K562 (cell line): ENCODE measurements around the gene B3GALT5. TPM values are rescaled to one million over a fixed set of nuclear protein-coding genes. Genes with fewer than 3 reads are reported as not detected.

Source experiments
- EHMT2 ChIP-seq: fragments of 450-650 bp; IDR thresholded peaks from 2 replicates; pipeline ENCODE4 v1.6.1; 2018; ENCODE audit warnings: antibody characterized with exemption
- NFYB ChIP-seq: IDR thresholded peaks from 2 replicates; pipeline ENCODE4 v1.6.1; 2011; ENCODE audit warnings: mild to moderate bottlenecking, moderate library complexity; ENCODE audit not compliant: insufficient read length; ENCODE audit errors: extremely low read depth
- ZFP36 ChIP-seq: fragments of 150-350 bp; IDR thresholded peaks from 2 replicates; pipeline ENCODE4 v1.6.1; 2018; ENCODE audit warnings: low read length, low read depth; ENCODE audit not compliant: partially characterized antibody
- ZNF143 ChIP-seq: sonication (generic); formaldehyde crosslinking; IDR thresholded peaks from 2 replicates; pipeline ENCODE4 v1.9.0; 2022; ENCODE audit warnings: mild to moderate bottlenecking, missing genetic modification reagents
- polyA plus RNA-seq, 8 experiments: library from polyadenylated mRNA; depleted of rRNA in 4 of 8; stranded (reverse) in 5 of 8; unstranded in 3 of 8; fragments of >200 nt; fragmentation: Nextera tagmentation in 2 of 8; fragmentation: Illumina TruSeq in 1 of 8; extraction: Ambion mirVana in 2 of 8; extraction: Trizol in 1 of 8; gene quantifications; 2 replicates each; pipeline versions ENCODE4 v1.2.1 to v1.2.3, GENCODE V29; 2011 to 2014; ENCODE audit warnings: inconsistent platforms in 1 of 8, missing spikeins in 1 of 8
- total RNA-seq, 7 experiments: library from RNA; depleted of rRNA in 6 of 7; stranded (reverse); fragments of >200 nt in 6 of 7; fragmentation: Illumina TruSeq in 2 of 7; extraction: Trizol in 2 of 7; gene quantifications; 2 replicates each; pipeline versions ENCODE4 v1.2.1 to v1.2.3, GENCODE V29; 2011 to 2021; ENCODE audit warnings: low replicate concordance in 1 of 7
- TF ChIP-seq, protein P1 (sequence below): sonication (generic); formaldehyde crosslinking; IDR thresholded peaks from 2 replicates; pipeline ENCODE4 v1.8.0; 2023; ENCODE audit warnings: missing genetic modification reagents, mild to moderate bottlenecking, borderline replicate concordance
- TF ChIP-seq, protein P2 (sequence below): sonication (generic); formaldehyde crosslinking; IDR thresholded peaks from 2 replicates; pipeline ENCODE4 v1.8.0; 2022; ENCODE audit warnings: mild to moderate bottlenecking, missing genetic modification reagents
- TF ChIP-seq, protein P3 (sequence below), 2 experiments: fragments of 450-650 bp; conservative IDR thresholded peaks; 2 replicates each; pipeline ENCODE4 v1.6.1; 2017; ENCODE audit warnings: mild to moderate bottlenecking in 2 of 2, moderate library complexity in 2 of 2

Gene B3GALT5
- total and polyA plus RNA-seq, 9 of the 15 experiments (the other 6 are each of a cell fraction or from before 2014, with no cell fraction given), result 0.02 TPM; not detected in 8

DNA sequence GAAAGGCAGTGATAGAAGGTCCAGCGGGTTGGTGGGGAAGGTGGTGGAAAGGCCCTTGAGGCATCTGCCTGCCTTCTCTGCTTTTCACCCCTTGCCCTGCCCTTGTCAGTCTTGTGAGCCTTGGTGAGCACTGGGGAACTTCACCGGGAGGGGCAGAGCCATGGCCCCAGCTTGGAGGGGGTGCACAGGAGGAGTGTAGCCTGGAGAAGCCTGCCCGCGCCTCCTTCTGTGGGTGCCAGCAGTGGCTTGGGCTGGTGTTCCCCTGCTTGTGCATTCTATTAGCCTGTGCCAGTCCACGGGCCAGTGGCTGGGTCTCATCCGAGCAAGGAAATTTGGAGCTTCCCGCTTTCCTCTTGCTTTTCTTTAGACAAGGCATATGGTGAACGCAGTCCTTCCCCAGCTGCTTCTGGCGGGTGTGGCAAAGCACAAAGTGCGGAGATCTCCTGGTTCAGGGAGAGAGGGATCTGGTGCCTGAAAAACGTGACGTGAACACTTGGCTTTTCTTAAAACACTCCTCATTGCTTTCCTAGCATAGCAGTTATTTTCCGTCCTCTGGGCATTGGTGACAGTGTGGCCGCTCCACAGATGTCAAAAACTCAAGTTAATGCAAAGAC, 10.6 kb upstream of the B3GALT5 start (continued):
- TF ChIP-seq, protein P1, sequence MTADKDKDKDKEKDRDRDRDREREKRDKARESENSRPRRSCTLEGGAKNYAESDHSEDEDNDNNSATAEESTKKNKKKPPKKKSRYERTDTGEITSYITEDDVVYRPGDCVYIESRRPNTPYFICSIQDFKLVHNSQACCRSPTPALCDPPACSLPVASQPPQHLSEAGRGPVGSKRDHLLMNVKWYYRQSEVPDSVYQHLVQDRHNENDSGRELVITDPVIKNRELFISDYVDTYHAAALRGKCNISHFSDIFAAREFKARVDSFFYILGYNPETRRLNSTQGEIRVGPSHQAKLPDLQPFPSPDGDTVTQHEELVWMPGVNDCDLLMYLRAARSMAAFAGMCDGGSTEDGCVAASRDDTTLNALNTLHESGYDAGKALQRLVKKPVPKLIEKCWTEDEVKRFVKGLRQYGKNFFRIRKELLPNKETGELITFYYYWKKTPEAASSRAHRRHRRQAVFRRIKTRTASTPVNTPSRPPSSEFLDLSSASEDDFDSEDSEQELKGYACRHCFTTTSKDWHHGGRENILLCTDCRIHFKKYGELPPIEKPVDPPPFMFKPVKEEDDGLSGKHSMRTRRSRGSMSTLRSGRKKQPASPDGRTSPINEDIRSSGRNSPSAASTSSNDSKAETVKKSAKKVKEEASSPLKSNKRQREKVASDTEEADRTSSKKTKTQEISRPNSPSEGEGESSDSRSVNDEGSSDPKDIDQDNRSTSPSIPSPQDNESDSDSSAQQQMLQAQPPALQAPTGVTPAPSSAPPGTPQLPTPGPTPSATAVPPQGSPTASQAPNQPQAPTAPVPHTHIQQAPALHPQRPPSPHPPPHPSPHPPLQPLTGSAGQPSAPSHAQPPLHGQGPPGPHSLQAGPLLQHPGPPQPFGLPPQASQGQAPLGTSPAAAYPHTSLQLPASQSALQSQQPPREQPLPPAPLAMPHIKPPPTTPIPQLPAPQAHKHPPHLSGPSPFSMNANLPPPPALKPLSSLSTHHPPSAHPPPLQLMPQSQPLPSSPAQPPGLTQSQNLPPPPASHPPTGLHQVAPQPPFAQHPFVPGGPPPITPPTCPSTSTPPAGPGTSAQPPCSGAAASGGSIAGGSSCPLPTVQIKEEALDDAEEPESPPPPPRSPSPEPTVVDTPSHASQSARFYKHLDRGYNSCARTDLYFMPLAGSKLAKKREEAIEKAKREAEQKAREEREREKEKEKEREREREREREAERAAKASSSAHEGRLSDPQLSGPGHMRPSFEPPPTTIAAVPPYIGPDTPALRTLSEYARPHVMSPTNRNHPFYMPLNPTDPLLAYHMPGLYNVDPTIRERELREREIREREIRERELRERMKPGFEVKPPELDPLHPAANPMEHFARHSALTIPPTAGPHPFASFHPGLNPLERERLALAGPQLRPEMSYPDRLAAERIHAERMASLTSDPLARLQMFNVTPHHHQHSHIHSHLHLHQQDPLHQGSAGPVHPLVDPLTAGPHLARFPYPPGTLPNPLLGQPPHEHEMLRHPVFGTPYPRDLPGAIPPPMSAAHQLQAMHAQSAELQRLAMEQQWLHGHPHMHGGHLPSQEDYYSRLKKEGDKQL (CRISPR knock-in tag), result no peak
- TF ChIP-seq ZFP36 (no peak), NFYB (no peak), ZNF143 (CRISPR knock-in tag) (no peak), EHMT2 (no peak)
- TF ChIP-seq, protein P2, sequence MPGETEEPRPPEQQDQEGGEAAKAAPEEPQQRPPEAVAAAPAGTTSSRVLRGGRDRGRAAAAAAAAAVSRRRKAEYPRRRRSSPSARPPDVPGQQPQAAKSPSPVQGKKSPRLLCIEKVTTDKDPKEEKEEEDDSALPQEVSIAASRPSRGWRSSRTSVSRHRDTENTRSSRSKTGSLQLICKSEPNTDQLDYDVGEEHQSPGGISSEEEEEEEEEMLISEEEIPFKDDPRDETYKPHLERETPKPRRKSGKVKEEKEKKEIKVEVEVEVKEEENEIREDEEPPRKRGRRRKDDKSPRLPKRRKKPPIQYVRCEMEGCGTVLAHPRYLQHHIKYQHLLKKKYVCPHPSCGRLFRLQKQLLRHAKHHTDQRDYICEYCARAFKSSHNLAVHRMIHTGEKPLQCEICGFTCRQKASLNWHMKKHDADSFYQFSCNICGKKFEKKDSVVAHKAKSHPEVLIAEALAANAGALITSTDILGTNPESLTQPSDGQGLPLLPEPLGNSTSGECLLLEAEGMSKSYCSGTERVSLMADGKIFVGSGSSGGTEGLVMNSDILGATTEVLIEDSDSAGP (CRISPR knock-in tag), result no peak
- TF ChIP-seq, protein P3, sequence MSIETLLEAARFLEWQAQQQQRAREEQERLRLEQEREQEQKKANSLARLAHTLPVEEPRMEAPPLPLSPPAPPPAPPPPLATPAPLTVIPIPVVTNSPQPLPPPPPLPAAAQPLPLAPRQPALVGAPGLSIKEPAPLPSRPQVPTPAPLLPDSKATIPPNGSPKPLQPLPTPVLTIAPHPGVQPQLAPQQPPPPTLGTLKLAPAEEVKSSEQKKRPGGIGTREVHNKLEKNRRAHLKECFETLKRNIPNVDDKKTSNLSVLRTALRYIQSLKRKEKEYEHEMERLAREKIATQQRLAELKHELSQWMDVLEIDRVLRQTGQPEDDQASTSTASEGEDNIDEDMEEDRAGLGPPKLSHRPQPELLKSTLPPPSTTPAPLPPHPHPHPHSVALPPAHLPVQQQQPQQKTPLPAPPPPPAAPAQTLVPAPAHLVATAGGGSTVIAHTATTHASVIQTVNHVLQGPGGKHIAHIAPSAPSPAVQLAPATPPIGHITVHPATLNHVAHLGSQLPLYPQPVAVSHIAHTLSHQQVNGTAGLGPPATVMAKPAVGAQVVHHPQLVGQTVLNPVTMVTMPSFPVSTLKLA (conservative IDR thresholded peaks at IDR 0.05), result no peak
